Caco-2 (cell line): ENCODE results near the gene TMC1. TPM values are rescaled to one million over a fixed set of nuclear protein-coding genes. Genes with fewer than 3 reads are reported as not detected.
A peak's percentile ranks its signal among the peaks of the same experiment; 100 is the strongest.
"Not testable (repeated sequence)": the region's sequence is repeated elsewhere in the genome, so short reads cannot be mapped to it uniquely, and the experiment has no call there.

ENCODE experiments used
- BruUV-seq: library from RNA; stranded (reverse); fragments of 400-500 nt; replicated peaks from 2 replicates; lab custom pipeline; 2021; lab: Mats Ljungman, UMichigan
- CTCF ChIA-PET: fragments of 300-600 bp; sonication (Branson Sonifier 250); formaldehyde crosslinking; loops from one replicate; lab custom pipeline; 2022; ENCODE audit warnings: antibody characterized with exemption; lab: Charles Lee
- POLR2A ChIA-PET: fragments of 300-600 bp; sonication (Branson Sonifier 250); formaldehyde crosslinking; loops from one replicate; lab custom pipeline; 2022; ENCODE audit warnings: antibody characterized with exemption; lab: Charles Lee
- DNase-seq, 2 experiments: peaks; one replicate each; pipeline versions ENCODE4 v3.0.0 to v3.0.0-alpha.2; 2020 to 2022
- H3K27me3 ChIP-seq: replicated peaks from 2 replicates; pipeline ENCODE4 v1.6.0; 2011; ENCODE audit warnings: low read length; ENCODE audit not compliant: control insufficient read depth, insufficient read depth
- H3K36me3 ChIP-seq: 2 replicates; pipeline ENCODE4 v1.5.1; 2011; ENCODE audit warnings: low read length; ENCODE audit not compliant: control insufficient read depth, insufficient read depth
- H3K4me1 ChIP-seq: fragments of 250-450 bp; sonication (Bioruptor Pico); 2 replicates; pipeline ENCODE4 v1.5.1; 2020; ENCODE audit warnings: mild to moderate bottlenecking
- H3K4me3 ChIP-seq: 2 replicates; pipeline ENCODE4 v1.5.1; 2011; ENCODE audit warnings: low read depth, mild to moderate bottlenecking, control low read depth, low read length
- H3K9me3 ChIP-seq: fragments of 250-450 bp; sonication (Bioruptor Pico); 2 replicates; pipeline ENCODE4 v1.5.1; 2020; ENCODE audit warnings: mild to moderate bottlenecking, moderate library complexity
- H3K27ac Mint-ChIP-seq: one replicate; pipeline ENCODE4 v1.8.0; 2022; ENCODE audit warnings: mixed read lengths; ENCODE audit not compliant: unreplicated experiment
- H3K27me3 Mint-ChIP-seq: one replicate; pipeline ENCODE4 v1.8.0; 2022; ENCODE audit warnings: mixed read lengths; ENCODE audit not compliant: insufficient read depth, unreplicated experiment
- H3K36me3 Mint-ChIP-seq: one replicate; pipeline ENCODE4 v1.8.0; 2022; ENCODE audit warnings: mild to moderate bottlenecking, mixed read lengths; ENCODE audit not compliant: insufficient read depth, unreplicated experiment
- H3K4me1 Mint-ChIP-seq: one replicate; pipeline ENCODE4 v1.8.0; 2022; ENCODE audit warnings: low read depth, mixed read lengths; ENCODE audit not compliant: unreplicated experiment
- H3K4me3 Mint-ChIP-seq: one replicate; pipeline ENCODE4 v1.8.0; 2022; ENCODE audit warnings: mild to moderate bottlenecking, moderate library complexity, mixed read lengths; ENCODE audit not compliant: unreplicated experiment
- H3K9me3 Mint-ChIP-seq: one replicate; pipeline ENCODE4 v1.8.0; 2022; ENCODE audit warnings: mixed read lengths; ENCODE audit not compliant: unreplicated experiment
- CTCF ChIP-seq, 2 experiments: fragments of 200-600 bp in 1 of 2; IDR thresholded peaks; 1 replicate in 1 of 2; 2 replicates in 1 of 2; pipeline versions ENCODE4 v1.5.1 to v1.8.0; 2011 to 2022; ENCODE audit warnings: antibody characterized with exemption in 1 of 2, control low read depth in 1 of 2, inconsistent platforms in 1 of 2, low read depth in 1 of 2, low read length in 1 of 2, mild to moderate bottlenecking in 1 of 2, moderate library complexity in 1 of 2; ENCODE audit not compliant: insufficient read depth in 1 of 2, severe bottlenecking in 1 of 2, unreplicated experiment in 1 of 2
- intact Hi-C: fragments of 100-400 bp; cut with micrococcal nuclease; formaldehyde crosslinking; loops from one replicate; pipeline ENCODE4 v1.10.0; 2022; ENCODE audit not compliant: unreplicated experiment
- total RNA-seq: library from RNA; stranded (reverse); gene quantifications from 2 replicates; pipeline ENCODE4 v1.2.3, GENCODE V29; 2022

TMC1 gene
- total RNA-seq, 1 experiment from 2014 or later, result not detected

GRCh38 chr9:72509635-72510034 is 11.8 kb upstream of the TMC1 start:
- DNase-seq, result no peak
- BruUV-seq, result no TSS peak
- CTCF ChIA-PET, result no interaction called here

GRCh38 chr9:72521011-72521410 is 397 bp upstream of the TMC1 start:
- BruUV-seq, CTCF ChIA-PET, H3K4me1 ChIP-seq, H3K27ac Mint-ChIP-seq, H3K9me3 ChIP-seq, H3K4me3 ChIP-seq, H3K36me3 ChIP-seq, DNase-seq, H3K27me3 Mint-ChIP-seq, H3K36me3 Mint-ChIP-seq, H3K27me3 ChIP-seq, POLR2A ChIA-PET, H3K4me3 Mint-ChIP-seq, intact Hi-C loops, H3K9me3 Mint-ChIP-seq, H3K4me1 Mint-ChIP-seq: not testable (repeated sequence)

More at GRCh38 chr9:72509635-72510034, 11.8 kb upstream of the TMC1 start:
- no peak for TF ChIP-seq CTCF (IDR thresholded peaks at IDR 0.05; ENCODE audit: insufficient read depth in 1 of 2, low read depth in 1 of 2, low read length in 1 of 2, severe bottlenecking in 1 of 2, unreplicated experiment in 1 of 2)
- H3K27ac Mint-ChIP-seq, result no peak overlapping the region
- H3K9me3 Mint-ChIP-seq, result no peaks in the 10 kb centered on the region
- H3K36me3 Mint-ChIP-seq, result no peaks in the 10 kb centered on the region
- Histone ChIP-seq H3K4me3 (no peak overlapping the region), H3K27me3 (no peaks in the 10 kb centered on the region), H3K9me3 (no peaks in the 10 kb centered on the region), H3K4me1 (no peaks in the 10 kb centered on the region), H3K36me3 (no peaks in the 10 kb centered on the region)
- POLR2A ChIA-PET, result no interaction called here
- H3K4me3 Mint-ChIP-seq, result no peak overlapping the region
- H3K4me1 Mint-ChIP-seq, result no peaks in the 10 kb centered on the region
- intact Hi-C loops, result no loop called here
- no peaks in the 10 kb centered on the region for H3K27me3 Mint-ChIP-seq

- H3K4me1 Mint-ChIP-seq, result peaks cover 5% of the 10 kb centered on the region
- no peaks in the 10 kb centered on the region for H3K4me1 ChIP-seq
- H3K36me3 Mint-ChIP-seq, result no peaks in the 10 kb centered on the region
- H3K4me3 Mint-ChIP-seq, result no peak overlapping the region
- no peaks in the 10 kb centered on the region for H3K9me3 ChIP-seq
- ChIA-PET CTCF (no interaction called here), POLR2A (no interaction called here)
- H3K27ac Mint-ChIP-seq, result no peak overlapping the region
- no peaks in the 10 kb centered on the region for H3K27me3 ChIP-seq
- H3K27me3 Mint-ChIP-seq, result no peaks in the 10 kb centered on the region
- DNase-seq, result peak; percentile 21 to 57
- no peaks in the 10 kb centered on the region for H3K36me3 ChIP-seq
- intact Hi-C loops, result no loop called here
- BruUV-seq, result no TSS peak
- no peak overlapping the region for H3K4me3 ChIP-seq
- H3K9me3 Mint-ChIP-seq, result no peaks in the 10 kb centered on the region
- no peak for TF ChIP-seq CTCF (IDR thresholded peaks at IDR 0.05; ENCODE audit: insufficient read depth in 1 of 2, low read depth in 1 of 2, low read length in 1 of 2, severe bottlenecking in 1 of 2, unreplicated experiment in 1 of 2)
These were observed 3.6 kb downstream of the TMC1 start for GRCh38 chr9:72524820-72525540.
